Epithelial cell of proximal tubule (primary cell): ENCODE data around the gene DDI1. TPM values are rescaled to one million over a fixed set of nuclear protein-coding genes. Genes with fewer than 3 reads are reported as not detected.

Source experiments
- DNase-seq: peaks from one replicate; pipeline ENCODE4 v3.0.0-alpha.2; 2011; ENCODE audit warnings: low read depth
- H3K4me3 ChIP-seq: 2 replicates; pipeline ENCODE4 v1.5.1; 2011; ENCODE audit warnings: low read depth, mild to moderate bottlenecking, low read length
- total RNA-seq: library from RNA; depleted of rRNA; stranded (reverse); fragments of >200 nt; gene quantifications from 2 replicates; pipeline ENCODE4 v1.2.3, GENCODE V29; 2015
- TF ChIP-seq, protein P1 (sequence below): conservative IDR thresholded peaks from 2 replicates; pipeline ENCODE4 v1.5.1; 2012; ENCODE audit warnings: low read depth, mild to moderate bottlenecking, low read length

Gene DDI1
- total RNA-seq, 1 donor from 2014 or later = not detected

- H3K4me3 ChIP-seq = no peak overlapping the region
- DNase-seq = no peak
- TF ChIP-seq, protein P1, sequence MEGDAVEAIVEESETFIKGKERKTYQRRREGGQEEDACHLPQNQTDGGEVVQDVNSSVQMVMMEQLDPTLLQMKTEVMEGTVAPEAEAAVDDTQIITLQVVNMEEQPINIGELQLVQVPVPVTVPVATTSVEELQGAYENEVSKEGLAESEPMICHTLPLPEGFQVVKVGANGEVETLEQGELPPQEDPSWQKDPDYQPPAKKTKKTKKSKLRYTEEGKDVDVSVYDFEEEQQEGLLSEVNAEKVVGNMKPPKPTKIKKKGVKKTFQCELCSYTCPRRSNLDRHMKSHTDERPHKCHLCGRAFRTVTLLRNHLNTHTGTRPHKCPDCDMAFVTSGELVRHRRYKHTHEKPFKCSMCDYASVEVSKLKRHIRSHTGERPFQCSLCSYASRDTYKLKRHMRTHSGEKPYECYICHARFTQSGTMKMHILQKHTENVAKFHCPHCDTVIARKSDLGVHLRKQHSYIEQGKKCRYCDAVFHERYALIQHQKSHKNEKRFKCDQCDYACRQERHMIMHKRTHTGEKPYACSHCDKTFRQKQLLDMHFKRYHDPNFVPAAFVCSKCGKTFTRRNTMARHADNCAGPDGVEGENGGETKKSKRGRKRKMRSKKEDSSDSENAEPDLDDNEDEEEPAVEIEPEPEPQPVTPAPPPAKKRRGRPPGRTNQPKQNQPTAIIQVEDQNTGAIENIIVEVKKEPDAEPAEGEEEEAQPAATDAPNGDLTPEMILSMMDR = no peak
These were observed 23.8 kb downstream of the DDI1 start for GRCh38 chr11:104060004-104060794.

DNA sequence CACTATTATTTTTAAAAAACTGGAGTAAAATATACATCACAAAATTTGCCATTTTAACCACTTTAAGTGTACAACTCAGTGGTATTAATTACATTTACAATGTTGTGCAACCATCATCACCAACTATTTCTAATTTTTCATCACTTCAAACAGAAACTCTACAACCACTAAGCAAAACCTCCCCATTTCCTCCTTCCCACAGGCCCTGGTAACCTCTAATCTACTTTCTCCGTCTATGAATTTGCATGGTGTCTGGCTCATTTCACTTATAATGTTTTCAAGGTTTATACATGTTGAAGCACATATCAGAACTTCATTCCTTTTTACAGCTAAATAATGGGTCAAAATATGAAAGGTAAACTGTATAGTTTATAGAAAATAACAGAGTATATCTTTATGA is 24.4 kb downstream of the DDI1 start:
- TF ChIP-seq, protein P1 = no peak

GRCh38 chr11:104061853-104062521 is 25.5 kb downstream of the DDI1 start:
- H3K4me3 ChIP-seq = no peak overlapping the region
- no peak for DNase-seq
- TF ChIP-seq, protein P1 = no peak

More for the DNA sequence above, 24.4 kb downstream of the DDI1 start:
- H3K4me3 ChIP-seq = no peak overlapping the region
- DNase-seq = no peak

- TF ChIP-seq, protein P1 = no peak
- no peak for DNase-seq
- no peak overlapping the region for H3K4me3 ChIP-seq
These were observed 27.7 kb downstream of the DDI1 start for GRCh38 chr11:104064034-104064630.

GRCh38 chr11:104067534-104067933 is 31.1 kb downstream of the DDI1 start:
- DNase-seq = no peak
- TF ChIP-seq, protein P1 = no peak
- H3K4me3 ChIP-seq = no peak overlapping the region

DNA sequence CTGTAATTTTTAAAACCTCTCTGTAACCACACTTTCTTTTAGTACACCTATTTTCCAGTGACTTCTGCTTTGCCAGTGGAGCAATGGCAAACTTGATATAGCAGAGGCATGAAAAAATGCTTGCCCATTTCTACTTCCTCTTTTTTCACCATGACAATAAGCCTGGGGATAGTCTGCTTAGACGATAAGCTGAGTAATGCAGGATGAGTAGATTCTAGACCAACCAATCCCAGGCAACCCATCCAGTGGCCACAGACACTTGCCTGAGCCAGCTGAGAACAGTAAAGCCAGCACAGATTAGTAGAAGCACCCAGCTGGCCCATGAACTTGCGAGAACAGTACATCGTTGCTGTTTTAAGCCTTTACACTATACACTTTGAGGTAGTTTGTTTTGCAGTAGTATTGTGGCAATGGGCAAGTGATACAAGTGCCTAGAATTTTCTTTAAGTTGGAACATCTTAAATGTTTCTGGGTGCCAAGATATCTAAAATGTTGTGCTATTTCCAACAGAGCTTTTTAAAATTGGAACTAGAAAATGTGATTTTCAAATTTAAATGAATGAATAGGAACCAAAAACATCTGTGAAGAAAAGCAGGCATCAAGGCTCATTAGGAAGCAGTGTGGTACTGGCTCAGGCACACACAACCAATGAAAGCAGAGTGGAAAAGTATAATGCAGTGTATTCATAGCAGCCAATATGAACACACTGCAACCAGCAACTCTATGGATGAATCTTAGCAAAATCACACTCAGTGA is 37.7 kb downstream of the DDI1 start:
- TF ChIP-seq, protein P1 = no peak
- H3K4me3 ChIP-seq = no peak overlapping the region
- DNase-seq = no peak
